ENCODE results near the gene GCKR. TPM values are rescaled to one million over a fixed set of nuclear protein-coding genes. Genes with fewer than 3 reads are reported as not detected.

GCKR gene, protein sequence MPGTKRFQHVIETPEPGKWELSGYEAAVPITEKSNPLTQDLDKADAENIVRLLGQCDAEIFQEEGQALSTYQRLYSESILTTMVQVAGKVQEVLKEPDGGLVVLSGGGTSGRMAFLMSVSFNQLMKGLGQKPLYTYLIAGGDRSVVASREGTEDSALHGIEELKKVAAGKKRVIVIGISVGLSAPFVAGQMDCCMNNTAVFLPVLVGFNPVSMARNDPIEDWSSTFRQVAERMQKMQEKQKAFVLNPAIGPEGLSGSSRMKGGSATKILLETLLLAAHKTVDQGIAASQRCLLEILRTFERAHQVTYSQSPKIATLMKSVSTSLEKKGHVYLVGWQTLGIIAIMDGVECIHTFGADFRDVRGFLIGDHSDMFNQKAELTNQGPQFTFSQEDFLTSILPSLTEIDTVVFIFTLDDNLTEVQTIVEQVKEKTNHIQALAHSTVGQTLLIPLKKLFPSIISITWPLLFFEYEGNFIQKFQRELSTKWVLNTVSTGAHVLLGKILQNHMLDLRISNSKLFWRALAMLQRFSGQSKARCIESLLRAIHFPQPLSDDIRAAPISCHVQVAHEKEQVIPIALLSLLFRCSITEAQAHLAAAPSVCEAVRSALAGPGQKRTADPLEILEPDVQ
- total RNA-seq, result 1.3 TPM

DNA sequence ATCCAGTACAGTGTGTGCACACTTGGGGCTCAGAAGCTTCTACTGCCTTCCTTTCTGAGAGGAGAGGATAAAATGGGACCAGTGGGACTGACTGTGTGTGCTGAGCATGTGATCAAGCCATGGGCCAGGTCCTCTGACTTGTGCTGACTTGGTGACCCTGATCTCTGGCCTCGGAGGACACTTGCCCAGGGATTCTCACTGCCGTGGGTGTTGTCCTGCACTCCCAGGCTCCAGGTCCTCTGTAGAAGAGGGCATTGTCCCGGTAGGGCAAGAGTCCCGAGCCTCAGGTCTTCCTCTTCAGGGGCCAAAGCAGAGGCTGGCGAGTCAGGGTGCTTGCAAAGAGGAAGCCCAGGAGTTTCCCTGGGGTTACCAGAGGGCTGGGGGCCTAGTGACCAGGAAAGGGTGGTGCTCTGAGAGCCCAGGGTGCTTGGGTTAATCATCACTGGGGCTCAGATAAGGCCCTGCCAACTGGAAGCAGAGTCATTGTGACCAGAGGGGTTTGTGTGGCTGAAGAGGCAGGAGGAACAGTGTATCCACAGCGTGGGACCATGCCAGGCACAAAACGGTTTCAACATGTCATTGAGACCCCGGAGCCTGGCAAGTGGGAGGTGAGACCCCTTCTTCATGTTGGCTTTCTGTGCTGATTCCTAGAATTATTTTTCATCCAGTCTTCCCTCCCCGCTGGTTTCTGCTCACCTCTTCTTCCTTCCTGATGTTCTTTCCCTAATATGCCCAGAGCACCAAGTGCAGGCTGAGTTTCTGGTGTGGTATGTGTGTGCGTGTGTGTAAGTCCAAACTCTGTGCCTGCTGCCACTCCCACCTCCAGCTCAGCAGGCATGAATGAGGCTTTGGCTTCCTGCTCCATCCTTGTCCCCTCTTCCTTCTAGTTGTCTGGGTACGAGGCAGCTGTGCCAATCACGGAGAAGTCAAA, at the start of gene GCKR:
Gene GCKR (plus strand): TSS at position 483 of the 931 bp plus-strand sequence. CDS start 66 bp downstream, at position 549.

DNA sequence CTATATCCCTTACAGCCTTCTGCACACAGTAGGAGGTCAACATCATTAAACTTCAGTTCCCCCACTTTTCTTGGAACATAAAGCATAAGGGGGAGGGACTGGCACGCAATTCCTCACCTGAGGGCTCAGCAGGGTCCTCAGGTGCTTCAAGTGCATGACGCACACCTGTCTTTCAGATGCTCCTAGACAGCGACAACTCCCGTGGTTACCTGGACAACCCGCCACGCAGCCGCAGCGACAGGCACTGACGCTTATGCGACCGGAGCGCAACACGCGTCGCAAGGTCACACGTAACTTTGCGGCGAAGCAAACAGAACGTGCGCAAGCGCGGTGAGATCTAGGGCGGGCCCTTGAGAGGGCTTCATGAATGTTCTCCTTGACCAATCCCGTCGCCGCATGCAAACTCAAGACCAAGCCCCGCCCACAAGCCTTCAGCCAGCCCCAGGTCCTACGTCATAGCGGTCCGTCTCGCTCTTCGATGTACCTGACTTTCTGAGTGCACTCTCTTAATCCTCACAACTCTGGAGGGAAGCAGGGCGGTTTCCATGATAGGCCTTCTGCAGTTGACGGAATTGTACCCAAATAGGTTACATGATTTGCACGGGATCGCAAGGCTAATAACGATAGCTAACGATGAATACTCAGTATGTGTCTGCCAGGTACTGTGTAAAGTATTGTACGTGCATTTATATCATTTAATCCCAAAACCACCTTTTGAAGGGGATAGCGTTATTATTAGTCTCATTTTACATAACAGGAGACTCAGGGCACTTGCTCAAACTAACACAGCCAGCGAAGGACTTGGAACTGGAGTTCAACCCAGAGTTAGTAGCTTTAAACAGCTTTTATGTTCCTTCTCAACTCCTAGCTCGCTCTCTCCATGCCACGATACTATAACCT, 6.9 kb upstream of the GCKR start, which contains the start of gene IFT172:
Gene IFT172 (minus strand): TSS at position 246 of the 900 bp plus-strand sequence. CDS start 90 bp downstream, at position 156.

GRCh38 chr2:27494944-27495554, 1.6 kb upstream of the GCKR start, which contains the start of gene FNDC4:
FNDC4 (minus strand) TSS chr2:27495200; CDS start chr2:27494679, 521 bp downstream.

Small RNA genes within 50 kb of the gene (small RNA-seq; reads per million reads assigned to genes)
- not detected for gene RNU6-986P (ENCODE audit: low replicate concordance)

Other genes starting within 250 kb of the GCKR start
- 0.31 TPM for gene SLC30A3, start 233.8 kb upstream of the GCKR start, total RNA-seq
- not detected for gene DNAJC5G, start 221.4 kb upstream of the GCKR start, total RNA-seq
- gene TRIM54, start 214.4 kb upstream of the GCKR start, total RNA-seq, result not detected
- gene UCN, start 188.4 kb upstream of the GCKR start, total RNA-seq, result not detected
- gene MPV17, start 173.7 kb upstream of the GCKR start, total RNA-seq, result 107 TPM
- 56.7 TPM for gene GTF3C2, start 140.1 kb upstream of the GCKR start, total RNA-seq
- 20.7 TPM for gene EIF2B4, start 126.5 kb upstream of the GCKR start, total RNA-seq
- gene SNX17, start 126.2 kb upstream of the GCKR start, total RNA-seq, result 57.0 TPM
- 12.8 TPM for gene ZNF513, start 116.1 kb upstream of the GCKR start, total RNA-seq
- 63.2 TPM for gene PPM1G, start 87.2 kb upstream of the GCKR start, total RNA-seq
- gene NRBP1, start 68.2 kb upstream of the GCKR start, total RNA-seq, result 82.9 TPM
- not detected for gene KRTCAP3, start 54.5 kb upstream of the GCKR start, total RNA-seq
- gene IFT172, start 7.1 kb upstream of the GCKR start, total RNA-seq, result 70.7 TPM
- gene FNDC4, start 1.6 kb upstream of the GCKR start, total RNA-seq, result 43.2 TPM
- 69.8 TPM for gene ZNF512, start 86.2 kb downstream of the GCKR start, total RNA-seq
- 4.1 TPM for gene CCDC121, start 132.2 kb downstream of the GCKR start, total RNA-seq
- gene GPN1, start 132.2 kb downstream of the GCKR start, total RNA-seq, result 31.6 TPM
- gene SUPT7L, start 166.8 kb downstream of the GCKR start, total RNA-seq, result 46.0 TPM
- 36.6 TPM for gene SLC4A1AP, start 167.1 kb downstream of the GCKR start, total RNA-seq